Right atrium auricular region (tissue), 2 donors: ENCODE measurements around the gene EPB41L4A. TPM values are rescaled to one million over a fixed set of nuclear protein-coding genes. Genes with fewer than 3 reads are reported as not detected.

Experiments used
- DNase-seq: peaks from one replicate; pipeline ENCODE4 v3.0.0-alpha.2; 2019; ENCODE audit warnings: low spot score
- H3K27ac ChIP-seq, 2 donors: fragments of 200-600 bp; sonication (generic); 1 replicate in 1 of 2; 2 replicates in 1 of 2; pipeline ENCODE4 v1.5.1; 2016 to 2019
- H3K27me3 ChIP-seq, 2 donors: fragments of 200-600 bp; sonication (generic); one replicate each; pipeline versions ENCODE4 v1.5.1 to v1.6.0; 2017 to 2019
- H3K36me3 ChIP-seq: fragments of 200-600 bp; sonication (generic); one replicate; pipeline ENCODE4 v1.5.1; 2016
- H3K4me1 ChIP-seq, 2 donors: fragments of 200-600 bp; sonication (generic); one replicate each; pipeline versions ENCODE4 v1.5.1 to v1.6.0; 2017 to 2019
- H3K4me3 ChIP-seq, 2 donors: fragments of 200-600 bp; sonication (generic); 1 replicate in 1 of 2; 2 replicates in 1 of 2; pipeline ENCODE4 v1.5.1; 2017 to 2019; ENCODE audit warnings: mild to moderate bottlenecking in 1 of 2, moderate library complexity in 1 of 2
- H3K9me3 ChIP-seq, 2 donors: fragments of 200-600 bp; sonication (generic); one replicate each; pipeline ENCODE4 v1.5.1; 2019
- CTCF ChIP-seq, 2 donors: fragments of 200-600 bp; sonication (generic); IDR thresholded peaks; one replicate each; pipeline ENCODE4 v1.5.1; 2019; ENCODE audit warnings: antibody characterized with exemption in 2 of 2
- total RNA-seq, 2 donors: library from RNA; depleted of rRNA; stranded (reverse); fragments of >200 nt; gene quantifications; one replicate each; pipeline ENCODE4 v1.1.0, GENCODE V29; 2016

EPB41L4A gene
- total RNA-seq, 2 donors from 2014 or later = 13.8 to 17.9 TPM

DNA sequence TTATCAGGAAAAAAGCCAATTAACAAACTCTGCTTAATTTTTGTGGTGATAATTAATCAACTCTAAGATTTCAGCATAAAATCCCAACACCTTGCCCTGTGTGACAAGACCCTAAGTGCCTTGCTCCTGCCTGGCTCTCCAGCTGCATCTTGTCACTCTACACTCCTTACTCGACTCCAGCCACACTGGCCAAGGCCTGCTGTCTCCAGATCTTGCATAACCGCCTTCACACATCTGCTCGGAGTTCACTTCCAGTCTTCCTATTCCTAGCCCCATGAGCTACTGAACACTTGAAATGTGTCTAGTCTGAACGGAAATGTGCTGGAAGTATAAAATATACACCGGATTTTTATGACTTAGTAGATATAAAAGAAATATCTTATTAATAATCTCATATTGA, 259.6 kb downstream of the EPB41L4A start:
- TF ChIP-seq CTCF (IDR thresholded peaks at IDR 0.05) = no peak
- no peak overlapping the region for H3K4me3 ChIP-seq
- peaks cover 26% of the 10 kb centered on the region for H3K36me3 ChIP-seq
- no peak overlapping the region for H3K27ac ChIP-seq
- peaks cover 0 to 22% of the 10 kb centered on the region in 2 donors for H3K4me1 ChIP-seq
- H3K27me3 ChIP-seq = no peaks in the 10 kb centered on the region
- DNase-seq = peak; percentile 82
- no peaks in the 10 kb centered on the region for H3K9me3 ChIP-seq

DNA sequence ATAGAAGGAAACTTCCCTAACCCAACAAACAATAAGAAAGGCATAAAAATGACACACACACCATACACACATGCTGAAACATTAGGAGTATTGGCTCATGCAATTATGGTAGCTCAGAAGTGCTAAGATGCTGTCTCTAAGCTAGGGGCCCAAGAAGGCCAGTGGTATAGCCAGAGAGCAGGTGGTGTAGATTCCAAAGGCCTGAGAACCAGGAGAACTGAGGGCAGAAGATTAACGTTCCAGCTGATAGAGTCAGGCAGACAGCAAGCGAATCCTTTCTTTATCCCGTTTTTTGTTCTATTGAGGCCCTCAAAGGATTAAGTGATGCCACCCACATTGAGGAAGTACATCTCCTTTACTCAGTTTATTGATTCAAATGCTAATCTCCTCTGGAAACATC, 262.9 kb downstream of the EPB41L4A start:
- DNase-seq = no peak
- Histone ChIP-seq H3K4me3 (no peak overlapping the region), H3K27ac (no peak overlapping the region), H3K36me3 (no peaks in the 10 kb centered on the region), H3K9me3 (no peaks in the 10 kb centered on the region), H3K27me3 (no peaks in the 10 kb centered on the region), H3K4me1 (peaks cover 0 to 5% of the 10 kb centered on the region in 2 donors)
- no peak for TF ChIP-seq CTCF (IDR thresholded peaks at IDR 0.05)

GRCh38 chr5:112154940-112155686, 264.0 kb downstream of the EPB41L4A start:
- Histone ChIP-seq H3K27me3 (no peaks in the 10 kb centered on the region), H3K36me3 (no peaks in the 10 kb centered on the region), H3K4me1 (peaks cover 0 to 2% of the 10 kb centered on the region in 2 donors), H3K9me3 (no peaks in the 10 kb centered on the region), H3K4me3 (no peak overlapping the region), H3K27ac (no peak overlapping the region)
- no peak for DNase-seq
- TF ChIP-seq CTCF (IDR thresholded peaks at IDR 0.05) = no peak

DNA sequence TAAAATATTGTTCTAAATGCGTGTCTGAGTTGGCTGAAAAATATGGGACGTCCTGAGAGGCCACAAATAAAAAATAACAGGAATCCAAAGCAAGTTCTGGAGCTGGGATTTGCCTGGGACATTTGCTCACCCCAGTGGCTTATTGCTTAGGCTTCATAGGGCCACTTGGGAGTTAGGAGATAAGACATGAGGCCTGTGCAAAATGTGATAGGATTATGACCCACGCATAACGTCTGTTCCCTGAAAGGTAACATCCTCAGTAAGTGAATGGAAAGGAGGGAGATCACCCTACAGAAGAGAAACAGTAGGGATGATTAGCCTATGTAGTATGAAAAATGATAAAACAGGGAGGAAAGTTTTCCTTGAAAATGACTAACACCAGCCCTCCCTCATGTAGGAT, 269.4 kb downstream of the EPB41L4A start:
- Histone ChIP-seq H3K27ac (no peak overlapping the region), H3K36me3 (no peaks in the 10 kb centered on the region), H3K9me3 (no peaks in the 10 kb centered on the region), H3K4me1 (peaks cover 0 to 11% of the 10 kb centered on the region in 2 donors), H3K4me3 (no peak overlapping the region), H3K27me3 (no peaks in the 10 kb centered on the region)
- no peak for DNase-seq
- TF ChIP-seq CTCF (IDR thresholded peaks at IDR 0.05) = no peak

DNA sequence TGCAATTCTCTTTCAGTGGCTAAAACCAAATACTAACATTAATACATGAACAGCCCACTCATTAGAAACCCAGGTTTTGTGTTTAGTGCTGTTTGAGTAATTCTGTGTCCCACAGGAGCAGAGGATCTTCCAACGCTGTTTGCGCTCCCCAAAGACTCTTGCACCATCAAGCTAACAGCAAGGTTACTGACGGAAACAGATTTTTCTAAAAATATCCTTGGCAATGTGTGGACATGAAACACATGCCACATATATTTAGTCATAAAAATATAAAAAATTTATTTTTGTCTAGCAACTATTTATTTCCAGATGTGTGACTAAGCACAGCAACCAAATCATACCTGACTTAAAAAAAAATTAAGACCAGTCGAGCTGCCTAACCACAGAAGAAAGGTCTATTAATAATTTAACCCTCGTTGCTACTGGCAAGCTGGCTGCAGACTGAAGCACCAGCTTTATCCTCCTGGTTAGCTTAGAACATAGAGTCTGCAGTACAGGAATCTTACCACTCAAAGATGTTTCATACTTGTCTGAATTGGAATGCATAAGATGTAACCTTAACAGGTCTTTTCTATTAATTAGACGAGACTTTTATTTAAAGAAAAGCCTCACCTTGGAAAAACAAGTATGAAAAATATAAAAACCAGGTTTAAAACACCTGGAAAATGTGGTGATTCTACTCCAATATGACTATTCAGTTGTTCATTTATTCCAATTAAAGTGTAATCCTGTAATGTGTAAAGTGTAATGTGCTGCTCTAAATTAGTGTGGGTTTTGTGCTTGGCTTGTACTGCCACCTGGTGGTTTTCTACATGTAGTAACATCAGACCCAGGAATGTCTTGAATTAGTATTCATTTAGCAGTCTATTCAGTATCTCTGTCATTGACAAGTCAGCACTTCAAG, 272.5 kb downstream of the EPB41L4A start:
- TF ChIP-seq CTCF (IDR thresholded peaks at IDR 0.05) = peak; percentile 82 to 86
- no peak overlapping the region for H3K4me3 ChIP-seq
- no peaks in the 10 kb centered on the region for H3K27me3 ChIP-seq
- peaks cover 0 to 15% of the 10 kb centered on the region in 2 donors for H3K4me1 ChIP-seq
- H3K9me3 ChIP-seq = no peaks in the 10 kb centered on the region
- H3K27ac ChIP-seq = no peak overlapping the region
- DNase-seq = peak; percentile 65
- H3K36me3 ChIP-seq = no peaks in the 10 kb centered on the region
